ENCODE results near the gene ASAP2.

Gene ASAP2

DNA sequence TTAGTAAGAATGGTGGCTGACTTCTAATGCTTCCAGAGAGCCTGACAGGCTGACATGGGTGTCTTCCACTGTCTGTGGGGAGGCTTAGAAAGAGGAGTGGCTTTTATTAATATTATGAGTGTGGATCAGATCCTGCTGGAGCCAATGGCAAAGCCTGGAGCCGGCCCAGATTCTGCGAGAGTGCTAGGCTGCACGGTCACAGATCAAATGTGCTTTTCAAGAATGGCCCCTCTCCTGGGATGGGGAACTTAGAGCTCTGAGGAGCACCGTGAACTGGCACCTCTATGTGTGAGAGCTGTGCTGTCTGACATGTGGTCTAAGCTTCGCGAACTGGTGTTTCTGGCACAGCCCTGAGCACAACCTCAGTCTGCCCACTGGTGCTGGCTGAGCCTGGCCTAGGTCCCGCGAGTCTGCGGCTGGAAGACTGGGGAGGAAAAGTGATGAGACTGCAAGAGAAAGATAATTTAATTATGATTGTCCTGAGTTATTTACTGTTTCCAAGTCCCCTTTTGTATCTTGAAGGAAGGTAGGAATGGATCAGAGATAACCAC is 70.4 kb downstream of the ASAP2 start:
- DNase-seq (ENCODE audit: low read depth in 1 of 2, low spot score in 1 of 2) = no peak
- Histone ChIP-seq H3K27ac (replicated peaks) (no peak overlapping the region), H3K27me3 (ENCODE audit: insufficient read depth, poor library complexity, severe bottlenecking) (peaks cover 7% of the 10 kb centered on the region), H3K4me3 (replicated peaks; ENCODE audit: insufficient read depth, low read length) (no peak overlapping the region)
- TF ChIP-seq, protein P1, sequence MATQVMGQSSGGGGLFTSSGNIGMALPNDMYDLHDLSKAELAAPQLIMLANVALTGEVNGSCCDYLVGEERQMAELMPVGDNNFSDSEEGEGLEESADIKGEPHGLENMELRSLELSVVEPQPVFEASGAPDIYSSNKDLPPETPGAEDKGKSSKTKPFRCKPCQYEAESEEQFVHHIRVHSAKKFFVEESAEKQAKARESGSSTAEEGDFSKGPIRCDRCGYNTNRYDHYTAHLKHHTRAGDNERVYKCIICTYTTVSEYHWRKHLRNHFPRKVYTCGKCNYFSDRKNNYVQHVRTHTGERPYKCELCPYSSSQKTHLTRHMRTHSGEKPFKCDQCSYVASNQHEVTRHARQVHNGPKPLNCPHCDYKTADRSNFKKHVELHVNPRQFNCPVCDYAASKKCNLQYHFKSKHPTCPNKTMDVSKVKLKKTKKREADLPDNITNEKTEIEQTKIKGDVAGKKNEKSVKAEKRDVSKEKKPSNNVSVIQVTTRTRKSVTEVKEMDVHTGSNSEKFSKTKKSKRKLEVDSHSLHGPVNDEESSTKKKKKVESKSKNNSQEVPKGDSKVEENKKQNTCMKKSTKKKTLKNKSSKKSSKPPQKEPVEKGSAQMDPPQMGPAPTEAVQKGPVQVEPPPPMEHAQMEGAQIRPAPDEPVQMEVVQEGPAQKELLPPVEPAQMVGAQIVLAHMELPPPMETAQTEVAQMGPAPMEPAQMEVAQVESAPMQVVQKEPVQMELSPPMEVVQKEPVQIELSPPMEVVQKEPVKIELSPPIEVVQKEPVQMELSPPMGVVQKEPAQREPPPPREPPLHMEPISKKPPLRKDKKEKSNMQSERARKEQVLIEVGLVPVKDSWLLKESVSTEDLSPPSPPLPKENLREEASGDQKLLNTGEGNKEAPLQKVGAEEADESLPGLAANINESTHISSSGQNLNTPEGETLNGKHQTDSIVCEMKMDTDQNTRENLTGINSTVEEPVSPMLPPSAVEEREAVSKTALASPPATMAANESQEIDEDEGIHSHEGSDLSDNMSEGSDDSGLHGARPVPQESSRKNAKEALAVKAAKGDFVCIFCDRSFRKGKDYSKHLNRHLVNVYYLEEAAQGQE (IDR thresholded peaks at IDR 0.05; ENCODE audit: insufficient replicate concordance, low read depth) = no peak
- TF ChIP-seq GABPA (IDR thresholded peaks at IDR 0.05; ENCODE audit: low read depth) (no peak), POLR2AphosphoS5 (IDR thresholded peaks at IDR 0.05; ENCODE audit: low read depth) (no peak), SPI1 (IDR thresholded peaks at IDR 0.05; ENCODE audit: borderline replicate concordance, low read depth) (no peak)
- TF ChIP-seq, protein P2, sequence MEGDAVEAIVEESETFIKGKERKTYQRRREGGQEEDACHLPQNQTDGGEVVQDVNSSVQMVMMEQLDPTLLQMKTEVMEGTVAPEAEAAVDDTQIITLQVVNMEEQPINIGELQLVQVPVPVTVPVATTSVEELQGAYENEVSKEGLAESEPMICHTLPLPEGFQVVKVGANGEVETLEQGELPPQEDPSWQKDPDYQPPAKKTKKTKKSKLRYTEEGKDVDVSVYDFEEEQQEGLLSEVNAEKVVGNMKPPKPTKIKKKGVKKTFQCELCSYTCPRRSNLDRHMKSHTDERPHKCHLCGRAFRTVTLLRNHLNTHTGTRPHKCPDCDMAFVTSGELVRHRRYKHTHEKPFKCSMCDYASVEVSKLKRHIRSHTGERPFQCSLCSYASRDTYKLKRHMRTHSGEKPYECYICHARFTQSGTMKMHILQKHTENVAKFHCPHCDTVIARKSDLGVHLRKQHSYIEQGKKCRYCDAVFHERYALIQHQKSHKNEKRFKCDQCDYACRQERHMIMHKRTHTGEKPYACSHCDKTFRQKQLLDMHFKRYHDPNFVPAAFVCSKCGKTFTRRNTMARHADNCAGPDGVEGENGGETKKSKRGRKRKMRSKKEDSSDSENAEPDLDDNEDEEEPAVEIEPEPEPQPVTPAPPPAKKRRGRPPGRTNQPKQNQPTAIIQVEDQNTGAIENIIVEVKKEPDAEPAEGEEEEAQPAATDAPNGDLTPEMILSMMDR (IDR thresholded peaks at IDR 0.05; ENCODE audit: insufficient read depth, low read length) = no peak

DNA sequence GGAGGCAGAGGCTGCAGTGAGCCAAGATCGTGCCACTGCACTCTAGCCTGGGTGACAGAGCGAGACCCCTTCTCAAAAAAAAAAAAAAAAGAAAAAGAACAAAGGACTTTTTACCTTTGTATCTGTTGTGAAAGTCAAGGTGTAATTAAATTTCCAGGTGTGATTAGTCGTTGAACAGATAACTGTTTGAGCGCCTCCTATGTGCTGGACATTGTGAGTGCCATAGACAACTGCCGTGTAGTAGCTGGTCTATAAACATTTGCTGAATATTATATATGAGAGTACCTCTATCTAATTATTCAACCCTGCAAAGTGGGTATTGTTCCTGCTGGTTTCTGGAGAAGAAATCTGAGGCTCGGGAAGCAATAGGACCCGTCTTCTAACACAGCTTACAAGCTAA is 71.8 kb downstream of the ASAP2 start:
- no peak for DNase-seq (ENCODE audit: low read depth in 1 of 2, low spot score in 1 of 2)
- TF ChIP-seq GABPA (IDR thresholded peaks at IDR 0.05; ENCODE audit: low read depth) (no peak), SPI1 (IDR thresholded peaks at IDR 0.05; ENCODE audit: borderline replicate concordance, low read depth) (no peak), POLR2AphosphoS5 (IDR thresholded peaks at IDR 0.05; ENCODE audit: low read depth) (no peak)
- TF ChIP-seq, protein P2 (IDR thresholded peaks at IDR 0.05; ENCODE audit: insufficient read depth, low read length) = no peak
- TF ChIP-seq, protein P1 (IDR thresholded peaks at IDR 0.05; ENCODE audit: insufficient replicate concordance, low read depth) = no peak
- Histone ChIP-seq H3K27me3 (ENCODE audit: insufficient read depth, poor library complexity, severe bottlenecking) (peaks cover 7% of the 10 kb centered on the region), H3K4me3 (replicated peaks; ENCODE audit: insufficient read depth, low read length) (no peak overlapping the region), H3K27ac (replicated peaks) (no peak overlapping the region)

DNA sequence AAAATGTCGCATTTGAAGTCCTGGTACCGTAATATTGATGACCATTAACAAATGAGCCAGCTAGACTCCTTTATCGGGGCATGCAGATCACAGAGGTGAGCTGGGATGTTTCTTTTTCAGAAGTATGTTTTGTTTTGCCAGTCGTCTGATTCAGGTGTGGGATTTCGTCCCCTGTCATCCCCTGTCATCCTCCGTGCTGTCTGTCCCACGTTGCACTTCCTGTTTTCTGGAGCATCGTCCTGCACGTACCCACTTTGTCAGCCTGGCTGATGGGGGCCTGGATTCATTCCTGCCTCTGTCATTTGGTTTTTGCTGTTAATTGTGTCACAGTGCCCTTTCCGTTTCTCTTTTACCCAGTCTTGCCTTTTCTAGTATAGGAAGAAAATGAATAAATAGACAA is 72.8 kb downstream of the ASAP2 start:
- TF ChIP-seq POLR2AphosphoS5 (IDR thresholded peaks at IDR 0.05; ENCODE audit: low read depth) (no peak), SPI1 (IDR thresholded peaks at IDR 0.05; ENCODE audit: borderline replicate concordance, low read depth) (peak; percentile 68)
- no peak overlapping the region for H3K27ac ChIP-seq (replicated peaks)
- no peak for DNase-seq (ENCODE audit: low read depth in 1 of 2, low spot score in 1 of 2)
- peaks cover 7% of the 10 kb centered on the region for H3K27me3 ChIP-seq (ENCODE audit: insufficient read depth, poor library complexity, severe bottlenecking)
- no peak overlapping the region for H3K4me3 ChIP-seq (replicated peaks; ENCODE audit: insufficient read depth, low read length)

DNA sequence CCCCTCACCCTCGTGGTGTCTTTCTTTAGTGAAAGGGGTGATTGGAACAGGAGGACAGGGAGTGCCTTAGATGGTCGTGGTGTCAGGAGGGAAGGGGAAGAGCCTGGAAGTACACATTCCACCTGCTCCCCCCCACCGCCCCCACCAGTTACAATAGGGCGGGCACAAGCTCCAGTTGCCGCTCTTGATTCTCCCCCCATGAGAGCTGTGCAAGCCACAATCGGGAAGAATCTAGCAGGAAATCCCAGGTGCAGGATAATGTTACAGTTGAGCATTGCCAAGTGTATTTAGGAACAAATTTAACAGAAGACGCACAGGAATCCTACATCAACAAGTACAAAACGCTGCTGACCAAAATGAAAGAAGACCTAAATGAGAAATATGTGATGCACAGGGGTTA is 73.6 kb downstream of the ASAP2 start:
- H3K4me3 ChIP-seq (replicated peaks; ENCODE audit: insufficient read depth, low read length) = no peak overlapping the region
- no peak overlapping the region for H3K27ac ChIP-seq (replicated peaks)
- TF ChIP-seq, protein P1 (IDR thresholded peaks at IDR 0.05; ENCODE audit: insufficient replicate concordance, low read depth) = no peak
- TF ChIP-seq SPI1 (IDR thresholded peaks at IDR 0.05; ENCODE audit: borderline replicate concordance, low read depth) = no peak
- no peak for TF ChIP-seq GABPA (IDR thresholded peaks at IDR 0.05; ENCODE audit: low read depth)
- TF ChIP-seq, protein P2 (IDR thresholded peaks at IDR 0.05; ENCODE audit: insufficient read depth, low read length) = no peak
- TF ChIP-seq POLR2AphosphoS5 (IDR thresholded peaks at IDR 0.05; ENCODE audit: low read depth) = no peak
- peaks cover 7% of the 10 kb centered on the region for H3K27me3 ChIP-seq (ENCODE audit: insufficient read depth, poor library complexity, severe bottlenecking)
- DNase-seq (ENCODE audit: low read depth in 1 of 2, low spot score in 1 of 2) = no peak
